HEK293T (cell line): ENCODE measurements around the gene E2F1.

Source experiments
- FOXM1 ChIP-seq: fragments of 450-650 bp; IDR thresholded peaks from 2 replicates; pipeline ENCODE4 v1.6.1; 2017; ENCODE audit warnings: mild to moderate bottlenecking, borderline replicate concordance
- SP1 ChIP-seq: fragments of 450-650 bp; IDR thresholded peaks from 2 replicates; pipeline ENCODE4 v1.6.1; 2017

DNA sequence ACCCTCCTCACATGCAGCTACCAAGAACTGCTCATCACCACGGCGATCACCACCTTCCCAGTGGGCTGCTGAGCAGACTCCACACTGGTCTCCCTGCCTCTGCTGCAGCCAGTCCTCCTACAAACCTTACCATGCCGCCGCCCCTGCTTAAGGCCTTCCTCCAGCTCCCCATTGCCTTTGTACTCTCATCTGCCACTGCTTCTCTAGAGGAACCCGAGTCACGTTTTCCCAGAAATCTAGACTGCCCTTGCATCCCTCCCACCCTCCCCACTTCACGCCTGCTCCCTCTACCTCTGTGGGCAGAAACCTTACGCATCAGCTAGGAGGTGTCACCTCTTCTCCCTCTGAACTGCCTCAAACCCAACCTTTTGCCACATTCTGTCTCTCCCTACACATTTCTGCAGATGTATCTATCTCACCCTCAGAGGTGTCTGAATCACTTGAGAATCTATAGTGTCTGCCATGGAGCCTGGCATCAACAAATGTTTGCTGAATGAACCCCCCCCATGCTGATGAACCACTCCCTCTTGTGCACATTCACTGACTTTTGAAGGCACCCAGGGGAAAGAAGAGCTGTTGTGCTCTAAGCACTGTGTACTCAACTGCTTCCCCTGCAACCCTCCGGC lies 4.3 kb downstream of the E2F1 start:
- TF ChIP-seq SP1 (no peak), FOXM1 (no peak)
